ENCODE results near the gene EQTN.
A peak's percentile ranks its signal among the peaks of the same experiment; 100 is the strongest.
"Not testable (repeated sequence)": the region's sequence is repeated elsewhere in the genome, so short reads cannot be mapped to it uniquely, and the experiment has no call there.

The EQTN gene

GRCh38 chr9:27280860-27281259, 16.1 kb downstream of the EQTN start:
- H3K4me3 ChIP-seq (ENCODE audit: low read length): no peak overlapping the region
- no peaks in the 10 kb centered on the region for H3K4me1 ChIP-seq (ENCODE audit: insufficient read depth, low read length)
- H3K9me3 ChIP-seq (ENCODE audit: low read length): no peaks in the 10 kb centered on the region
- no peaks in the 10 kb centered on the region for H3K27me3 ChIP-seq (ENCODE audit: insufficient read depth, low read length)
- no peaks in the 10 kb centered on the region for H3K36me3 ChIP-seq (ENCODE audit: insufficient read depth, low read length)
- H2AFZ ChIP-seq (ENCODE audit: low read depth, low read length): no peak overlapping the region

DNA sequence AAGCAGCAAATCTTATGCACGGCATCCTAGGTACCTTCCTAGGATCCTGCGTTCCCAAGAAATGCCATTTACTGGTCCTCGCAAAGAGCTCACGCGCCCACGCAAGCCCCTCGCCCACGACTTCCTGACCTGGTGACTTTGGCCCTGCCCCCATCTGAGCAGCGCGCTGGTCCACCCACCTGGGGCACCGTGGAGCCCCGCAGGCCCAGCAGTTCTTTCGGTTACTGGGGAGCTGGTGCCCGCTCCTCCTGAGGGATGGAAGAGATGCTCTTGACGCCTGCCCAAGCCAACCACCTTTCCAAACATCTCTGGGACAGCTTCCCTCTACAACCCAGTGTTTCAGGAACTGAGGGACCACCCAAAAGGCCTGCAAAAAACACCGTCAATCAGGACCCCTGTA, 16.7 kb downstream of the EQTN start:
- Histone ChIP-seq H3K27me3 (ENCODE audit: insufficient read depth, low read length) (no peaks in the 10 kb centered on the region), H3K4me3 (ENCODE audit: low read length) (no peak overlapping the region), H3K36me3 (ENCODE audit: insufficient read depth, low read length) (no peaks in the 10 kb centered on the region), H3K9me3 (ENCODE audit: low read length) (no peaks in the 10 kb centered on the region), H2AFZ (ENCODE audit: low read depth, low read length) (no peak overlapping the region), H3K4me1 (ENCODE audit: insufficient read depth, low read length) (no peaks in the 10 kb centered on the region)

GRCh38 chr9:27279611-27280010, 17.3 kb downstream of the EQTN start:
- no peaks in the 10 kb centered on the region for H3K36me3 ChIP-seq (ENCODE audit: insufficient read depth, low read length)
- H3K27me3 ChIP-seq (ENCODE audit: insufficient read depth, low read length): no peaks in the 10 kb centered on the region
- H3K9me3 ChIP-seq (ENCODE audit: low read length): no peaks in the 10 kb centered on the region
- H3K4me1 ChIP-seq (ENCODE audit: insufficient read depth, low read length): no peaks in the 10 kb centered on the region
- no peak overlapping the region for H3K4me3 ChIP-seq (ENCODE audit: low read length)
- no peak overlapping the region for H2AFZ ChIP-seq (ENCODE audit: low read depth, low read length)

- H3K4me3 ChIP-seq (ENCODE audit: low read length): no peak overlapping the region
- no peaks in the 10 kb centered on the region for H3K4me1 ChIP-seq (ENCODE audit: insufficient read depth, low read length)
- no peak overlapping the region for H2AFZ ChIP-seq (ENCODE audit: low read depth, low read length)
- H3K9me3 ChIP-seq (ENCODE audit: low read length): no peaks in the 10 kb centered on the region
- H3K27me3 ChIP-seq (ENCODE audit: insufficient read depth, low read length): no peaks in the 10 kb centered on the region
- H3K36me3 ChIP-seq (ENCODE audit: insufficient read depth, low read length): no peaks in the 10 kb centered on the region
Measured at GRCh38 chr9:27278374-27278773, 18.6 kb downstream of the EQTN start.

DNA sequence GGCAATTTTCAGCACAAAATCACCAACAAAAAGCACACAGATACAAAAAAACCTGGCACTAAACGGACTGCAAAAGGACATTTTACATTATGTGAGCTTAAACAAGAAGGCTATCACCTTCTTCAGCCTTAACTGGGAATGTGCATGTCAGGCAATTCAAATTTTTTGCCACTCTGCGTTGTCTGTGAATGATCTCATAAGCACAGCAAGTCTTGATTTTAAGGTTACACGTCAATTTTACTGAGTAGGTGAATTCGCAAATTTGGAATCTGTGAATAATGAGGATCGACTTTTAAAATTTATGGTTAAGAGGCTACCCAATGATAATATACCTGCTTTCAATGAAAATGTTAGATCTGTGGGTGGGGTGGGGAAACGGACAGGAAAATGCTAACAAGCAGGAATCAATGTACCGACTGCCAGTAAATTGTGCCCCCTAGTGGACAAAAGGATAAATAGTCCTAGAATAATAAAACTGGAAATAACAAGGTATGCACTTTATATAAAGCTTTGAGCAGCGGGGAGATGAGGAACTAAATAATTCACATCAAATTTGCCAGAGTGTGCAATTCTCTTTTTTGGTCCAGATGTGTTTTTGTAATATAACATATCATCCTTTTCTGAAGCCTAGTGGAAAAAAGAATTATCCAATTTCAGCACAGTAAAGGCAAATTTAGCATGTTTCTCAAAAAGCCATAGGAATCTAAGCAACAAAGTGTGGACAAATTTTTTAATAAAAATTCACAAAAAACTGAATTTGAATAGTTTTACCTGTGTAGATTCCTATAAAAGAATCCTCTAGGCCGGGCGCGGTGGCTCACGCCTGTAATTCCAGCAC, 20.5 kb downstream of the EQTN start:
- Histone ChIP-seq H3K27me3 (ENCODE audit: insufficient read depth, low read length) (no peaks in the 10 kb centered on the region), H2AFZ (ENCODE audit: low read depth, low read length) (peak overlapping the region; percentile 22), H3K9me3 (ENCODE audit: low read length) (no peaks in the 10 kb centered on the region), H3K4me1 (ENCODE audit: insufficient read depth, low read length) (no peaks in the 10 kb centered on the region), H3K36me3 (ENCODE audit: insufficient read depth, low read length) (no peaks in the 10 kb centered on the region), H3K4me3 (ENCODE audit: low read length) (no peak overlapping the region)

DNA sequence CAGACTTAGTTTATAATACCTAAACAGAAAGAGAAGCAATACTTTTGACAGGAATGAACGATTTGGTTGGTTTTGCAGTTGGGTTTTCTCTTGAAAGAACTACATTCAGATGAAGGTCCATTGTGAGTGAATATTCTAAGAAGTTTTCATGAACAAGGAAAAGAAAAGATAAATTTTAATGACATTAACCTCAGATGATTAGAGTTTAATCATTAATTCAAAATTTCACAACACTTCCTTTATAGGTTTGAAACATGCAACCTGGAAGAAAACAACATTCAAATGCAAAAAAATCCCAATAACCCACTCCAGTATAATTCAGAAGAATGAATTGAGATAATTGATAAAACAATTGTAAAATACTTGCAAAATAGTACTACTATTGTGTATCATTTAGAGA, 23.8 kb downstream of the EQTN start:
- Histone ChIP-seq H3K9me3 (ENCODE audit: low read length) (no peaks in the 10 kb centered on the region), H3K27me3 (ENCODE audit: insufficient read depth, low read length) (no peaks in the 10 kb centered on the region), H2AFZ (ENCODE audit: low read depth, low read length) (no peak overlapping the region), H3K4me1 (ENCODE audit: insufficient read depth, low read length) (no peaks in the 10 kb centered on the region), H3K36me3 (ENCODE audit: insufficient read depth, low read length) (no peaks in the 10 kb centered on the region), H3K4me3 (ENCODE audit: low read length) (no peak overlapping the region)

DNA sequence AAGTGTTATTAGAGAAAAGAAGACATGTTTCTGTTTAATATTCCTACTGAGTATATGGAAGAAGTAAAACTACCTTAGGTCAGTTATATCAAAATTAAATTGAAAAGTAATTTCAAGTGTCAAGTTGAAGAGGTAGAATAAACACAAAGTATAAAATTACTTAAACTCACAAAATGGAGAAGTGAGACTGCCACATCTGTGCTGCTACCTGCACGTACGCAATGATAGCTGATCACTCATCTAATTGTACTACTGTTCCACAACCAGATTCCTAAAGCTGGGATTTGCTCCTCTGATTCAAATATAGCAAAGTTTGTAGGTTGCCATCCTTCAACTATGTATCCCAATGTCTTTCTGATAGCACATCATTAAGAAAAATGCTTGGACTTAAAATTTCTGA, 24.8 kb downstream of the EQTN start:
- Histone ChIP-seq H3K27me3 (ENCODE audit: insufficient read depth, low read length) (no peaks in the 10 kb centered on the region), H3K36me3 (ENCODE audit: insufficient read depth, low read length) (no peaks in the 10 kb centered on the region), H3K4me1 (ENCODE audit: insufficient read depth, low read length) (no peaks in the 10 kb centered on the region), H3K4me3 (ENCODE audit: low read length) (no peak overlapping the region), H2AFZ (ENCODE audit: low read depth, low read length) (no peak overlapping the region), H3K9me3 (ENCODE audit: low read length) (no peaks in the 10 kb centered on the region)

GRCh38 chr9:27261517-27262211, 35.3 kb downstream of the EQTN start:
- H3K4me1 ChIP-seq (ENCODE audit: insufficient read depth, low read length): no peaks in the 10 kb centered on the region
- no peaks in the 10 kb centered on the region for H3K27me3 ChIP-seq (ENCODE audit: insufficient read depth, low read length)
- H3K36me3 ChIP-seq (ENCODE audit: insufficient read depth, low read length): no peaks in the 10 kb centered on the region
- H2AFZ ChIP-seq (ENCODE audit: low read depth, low read length): no peak overlapping the region
- no peak overlapping the region for H3K4me3 ChIP-seq (ENCODE audit: low read length)
- H3K9me3 ChIP-seq (ENCODE audit: low read length): no peaks in the 10 kb centered on the region

DNA sequence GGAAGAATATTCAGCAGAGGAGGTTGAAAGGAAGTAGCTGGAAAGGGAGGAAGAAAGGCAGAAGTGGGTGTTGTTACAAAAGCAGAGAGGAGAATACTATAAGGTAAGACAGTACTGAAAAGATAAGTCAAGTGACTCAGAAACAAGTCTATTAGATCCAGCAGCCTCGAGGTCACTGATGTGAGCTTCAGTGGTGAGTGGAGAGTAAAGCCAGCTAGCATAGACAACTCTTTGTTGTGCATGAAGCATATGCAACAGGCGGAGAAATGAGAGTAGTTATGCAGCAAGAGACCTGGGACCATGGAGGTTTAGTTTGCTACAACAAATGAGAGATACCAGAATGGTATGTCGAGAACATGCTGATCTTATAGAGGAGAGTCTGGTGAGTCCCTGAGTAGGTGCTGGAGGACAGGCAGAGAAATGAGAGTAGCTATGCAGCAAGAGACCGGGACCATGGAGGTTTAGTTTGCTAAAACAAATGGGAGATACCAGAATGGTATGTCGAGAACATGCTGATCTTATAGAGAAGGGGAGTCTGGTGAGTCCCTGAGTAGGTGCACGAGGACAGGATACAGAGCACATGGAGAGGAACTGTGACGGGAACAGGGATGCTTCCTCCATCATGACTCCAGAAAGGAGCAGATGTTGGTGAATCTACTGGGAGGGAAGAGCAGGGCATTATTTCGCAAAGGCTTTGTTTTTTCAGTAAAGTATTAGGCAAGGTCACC, 36.0 kb downstream of the EQTN start:
- Histone ChIP-seq H3K36me3 (ENCODE audit: insufficient read depth, low read length) (no peaks in the 10 kb centered on the region), H2AFZ (ENCODE audit: low read depth, low read length) (no peak overlapping the region), H3K9me3 (ENCODE audit: low read length) (no peaks in the 10 kb centered on the region), H3K4me1 (ENCODE audit: insufficient read depth, low read length) (no peaks in the 10 kb centered on the region), H3K27me3 (ENCODE audit: insufficient read depth, low read length) (no peaks in the 10 kb centered on the region), H3K4me3 (ENCODE audit: low read length) (no peak overlapping the region)

GRCh38 chr9:27258662-27259061, 38.3 kb downstream of the EQTN start:
- Histone ChIP-seq H3K27me3 (ENCODE audit: insufficient read depth, low read length) (no peaks in the 10 kb centered on the region), H3K4me3 (ENCODE audit: low read length) (no peak overlapping the region)

GRCh38 chr9:27248702-27249101, 48.2 kb downstream of the EQTN start:
- Histone ChIP-seq H3K4me3 (ENCODE audit: low read length) (no peak overlapping the region), H3K4me1 (ENCODE audit: insufficient read depth, low read length) (no peaks in the 10 kb centered on the region), H3K9me3 (ENCODE audit: low read length) (no peaks in the 10 kb centered on the region), H3K27me3 (ENCODE audit: insufficient read depth, low read length) (no peaks in the 10 kb centered on the region), H3K36me3 (ENCODE audit: insufficient read depth, low read length) (no peaks in the 10 kb centered on the region), H2AFZ (ENCODE audit: low read depth, low read length) (no peak overlapping the region)

More at GRCh38 chr9:27258662-27259061, 38.3 kb downstream of the EQTN start:
- Histone ChIP-seq H3K4me1 (ENCODE audit: insufficient read depth, low read length) (no peaks in the 10 kb centered on the region), H3K9me3 (ENCODE audit: low read length) (no peaks in the 10 kb centered on the region), H3K36me3 (ENCODE audit: insufficient read depth, low read length) (no peaks in the 10 kb centered on the region), H2AFZ (ENCODE audit: low read depth, low read length) (no peak overlapping the region)

GRCh38 chr9:27247756-27248155, 49.2 kb downstream of the EQTN start:
- H3K27me3 ChIP-seq (ENCODE audit: insufficient read depth, low read length): no peaks in the 10 kb centered on the region
- H3K36me3 ChIP-seq (ENCODE audit: insufficient read depth, low read length): no peaks in the 10 kb centered on the region
- no peaks in the 10 kb centered on the region for H3K9me3 ChIP-seq (ENCODE audit: low read length)
- H3K4me1 ChIP-seq (ENCODE audit: insufficient read depth, low read length): no peaks in the 10 kb centered on the region
- no peak overlapping the region for H2AFZ ChIP-seq (ENCODE audit: low read depth, low read length)
- no peak overlapping the region for H3K4me3 ChIP-seq (ENCODE audit: low read length)

GRCh38 chr9:27239648-27240047, 57.3 kb downstream of the EQTN start:
- not testable (repeated sequence) for H2AFZ ChIP-seq (ENCODE audit: low read depth, low read length); H3K9me3 ChIP-seq (ENCODE audit: low read length); H3K4me3 ChIP-seq (ENCODE audit: low read length); H3K27me3 ChIP-seq (ENCODE audit: insufficient read depth, low read length); H3K36me3 ChIP-seq (ENCODE audit: insufficient read depth, low read length); H3K4me1 ChIP-seq (ENCODE audit: insufficient read depth, low read length)
